GDM1 (cell line): ENCODE results near the gene ETFRF1.
A peak's percentile ranks its signal among the peaks of the same experiment; 100 is the strongest.

Source experiments
- DNase-seq: peaks from one replicate; lab custom pipeline; 2025; lab: John Stamatoyannopoulos, UW

ETFRF1 gene

GRCh38 chr12:25213338-25213737 lies 18.3 kb downstream of the ETFRF1 start:
- DNase-seq = no peak

- DNase-seq = no peak
Observed at GRCh38 chr12:25236190-25236589, 41.2 kb downstream of the ETFRF1 start.

GRCh38 chr12:25236626-25237025 lies 41.6 kb downstream of the ETFRF1 start:
- no peak for DNase-seq

- DNase-seq = peak; percentile 10
Observed at GRCh38 chr12:25241167-25242020, 46.4 kb downstream of the ETFRF1 start.

- no peak for DNase-seq
Observed at GRCh38 chr12:25242981-25243679, 48.1 kb downstream of the ETFRF1 start.

GRCh38 chr12:25243680-25243990 lies 48.6 kb downstream of the ETFRF1 start:
- DNase-seq = no peak

GRCh38 chr12:25245491-25245890 lies 50.5 kb downstream of the ETFRF1 start:
- DNase-seq = no peak

GRCh38 chr12:25248137-25248536 lies 53.1 kb downstream of the ETFRF1 start:
- DNase-seq = no peak

- DNase-seq = no peak
Observed at GRCh38 chr12:25248732-25249131, 53.7 kb downstream of the ETFRF1 start.

GRCh38 chr12:25249931-25250738 lies 55.1 kb downstream of the ETFRF1 start:
- peak; percentile 26 for DNase-seq

- peak; percentile 96 for DNase-seq
Observed at GRCh38 chr12:25250744-25251730, 56.0 kb downstream of the ETFRF1 start, which contains the start of gene KRAS. Gene KRAS, minus strand, starts transcription at chr12:25250929.

- no peak for DNase-seq
Observed at GRCh38 chr12:25251769-25252168, 56.7 kb downstream of the ETFRF1 start.

- DNase-seq = no peak
Observed at GRCh38 chr12:25252946-25253345, 57.9 kb downstream of the ETFRF1 start.

GRCh38 chr12:25253371-25254068 lies 58.5 kb downstream of the ETFRF1 start:
- no peak for DNase-seq

- no peak for DNase-seq
Observed at GRCh38 chr12:25254271-25254880, 59.3 kb downstream of the ETFRF1 start.
